ENCODE results near the gene ZSCAN32.
A peak's percentile ranks its signal among the peaks of the same experiment; 100 is the strongest.

ZSCAN32 gene

GRCh38 chr16:3400779-3401688 lies at the start of gene ZSCAN32, which contains the start of gene ZNF174:
TSS of gene ZSCAN32 (minus strand) at chr16:3401004. CDS start at chr16:3397557, 3,447 bp downstream.
TSS of gene ZNF174 (plus strand) at chr16:3401215. CDS start at chr16:3402005, 790 bp downstream.
- Histone ChIP-seq H3K27ac (no peak within 1 kb of the TSS; the same call in 1 of the 2 replicates), H3K9ac (ENCODE audit: insufficient read length) (peak within 1 kb of the TSS; percentile 95), H3K4me3 (peak within 1 kb of the TSS; percentile 96), H3K9me3 (ENCODE audit: low read depth, low read length) (peaks cover 3% of the 10 kb centered on the region), H3K36me3 (ENCODE audit: insufficient read depth, low read length) (peaks cover 62% of the 10 kb centered on the region)
- TF ChIP-seq POLR2AphosphoS5 (IDR thresholded peaks at IDR 0.05; ENCODE audit: borderline replicate concordance, low read depth, low read length) (peak; percentile 90), EZH2 (IDR thresholded peaks at IDR 0.05) (no peak), FOXP2 (optimal IDR thresholded peaks at IDR 0.05; ENCODE audit: control extremely low read depth, extremely low read length, insufficient read depth) (peak; percentile 13)
- peak; percentile 96 for DNase-seq (ENCODE audit: low read depth, low spot score)

DNA sequence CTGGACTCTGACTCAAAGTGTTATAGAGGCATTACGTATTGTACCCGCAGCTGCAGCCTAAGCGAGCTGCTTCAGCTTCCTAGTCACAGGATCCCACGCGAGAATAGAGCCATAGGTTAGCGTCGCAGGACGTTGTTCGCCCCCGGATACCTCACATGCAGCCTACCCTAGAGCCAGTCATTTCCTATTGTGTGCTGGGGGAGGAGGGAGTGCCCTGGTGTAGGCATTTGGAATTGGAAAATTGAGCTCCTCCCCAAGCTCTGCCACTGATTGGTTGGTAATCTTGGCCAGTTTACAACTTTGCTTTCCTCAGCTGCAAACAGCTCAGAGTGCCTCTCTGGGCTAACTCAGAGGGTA lies 43.2 kb upstream of the ZSCAN32 start:
- DNase-seq (ENCODE audit: low read depth, low spot score), result no peak
- H3K9ac ChIP-seq (ENCODE audit: insufficient read length), result peak overlapping the region; percentile 87
- no peaks in the 10 kb centered on the region for H3K9me3 ChIP-seq (ENCODE audit: low read depth, low read length)
- TF ChIP-seq EZH2 (IDR thresholded peaks at IDR 0.05) (no peak), POLR2AphosphoS5 (IDR thresholded peaks at IDR 0.05; ENCODE audit: borderline replicate concordance, low read depth, low read length) (0 out of 2 replicates have a peak, but pooled peaks have one; percentile 38)
- peak overlapping the region; percentile 87 for H3K4me3 ChIP-seq
- peak overlapping the region; percentile 78; the same call in 1 of the 2 replicates for H3K27ac ChIP-seq
- peaks cover 48% of the 10 kb centered on the region; the same call in 1 of the 2 replicates for H3K36me3 ChIP-seq (ENCODE audit: insufficient read depth, low read length)

DNA sequence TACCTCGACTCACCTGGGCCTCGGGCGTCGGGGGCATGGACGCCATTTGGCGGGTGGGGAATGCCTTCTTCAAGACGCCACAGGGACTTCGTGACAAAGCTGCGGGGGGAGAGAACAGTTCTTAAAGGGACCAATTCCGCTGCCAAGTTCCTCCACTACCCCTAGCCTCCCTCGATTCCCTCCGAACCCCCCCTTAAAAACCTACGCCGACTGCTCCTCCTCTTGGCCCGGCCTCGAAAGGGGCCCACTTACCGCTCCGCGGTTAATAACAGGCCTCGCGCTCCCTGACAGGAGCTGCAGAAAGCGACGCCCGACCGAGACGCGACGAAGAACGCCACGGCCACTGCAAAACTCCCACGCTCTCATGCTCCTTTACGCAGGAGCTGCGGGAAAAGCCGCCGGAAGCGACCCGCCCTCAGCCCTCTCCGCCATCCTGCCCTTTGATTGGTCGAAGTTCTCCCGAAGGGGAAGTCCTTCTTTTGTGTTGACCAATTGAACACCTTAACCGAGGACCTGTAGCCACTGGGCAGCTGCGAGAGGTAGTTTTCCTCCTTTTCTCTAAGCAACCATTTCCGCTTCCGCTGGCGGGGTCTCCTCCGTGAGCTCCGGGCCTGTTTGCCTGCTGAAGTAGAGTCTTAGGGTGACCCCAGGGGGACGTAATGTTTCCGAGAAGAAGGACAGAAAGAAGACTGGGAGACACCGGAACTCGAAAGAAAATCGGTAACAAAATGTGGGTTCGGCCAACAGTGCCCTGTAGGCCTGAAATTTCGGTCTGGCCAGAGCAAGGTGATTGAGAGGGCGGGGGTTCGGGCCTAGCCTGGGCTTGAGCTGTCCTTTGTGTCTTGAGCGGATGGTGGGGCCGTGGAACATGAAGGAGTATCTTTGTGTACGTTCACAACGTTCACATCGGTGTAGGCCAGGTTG lies 42.6 kb upstream of the ZSCAN32 start, which contains the start of the genes NAA60 and ZNF597:
Gene NAA60, plus strand, starts transcription at position 573 of the 924 bp plus-strand sequence. CDS start 32,548 bp downstream, outside the sequence.
Gene ZNF597, minus strand, starts transcription at position 397 of the 924 bp plus-strand sequence. Its CDS starts 351 bp downstream, at position 46.
- peak within 1 kb of the TSS; percentile 87 for H3K4me3 ChIP-seq
- H3K36me3 ChIP-seq (ENCODE audit: insufficient read depth, low read length), result peaks cover 46% of the 10 kb centered on the region
- H3K9me3 ChIP-seq (ENCODE audit: low read depth, low read length), result no peaks in the 10 kb centered on the region
- H3K27ac ChIP-seq, result peak within 1 kb of the TSS; percentile 78; the same call in 1 of the 2 replicates
- DNase-seq (ENCODE audit: low read depth, low spot score), result peak; percentile 78
- TF ChIP-seq POLR2AphosphoS5 (IDR thresholded peaks at IDR 0.05; ENCODE audit: borderline replicate concordance, low read depth, low read length) (peak; percentile 75), FOXP2 (optimal IDR thresholded peaks at IDR 0.05; ENCODE audit: control extremely low read depth, extremely low read length, insufficient read depth) (no peak)
- peak within 1 kb of the TSS; percentile 87 for H3K9ac ChIP-seq (ENCODE audit: insufficient read length)

- no peak overlapping the region for H3K9ac ChIP-seq (ENCODE audit: insufficient read length)
- peaks cover 32% of the 10 kb centered on the region for H3K36me3 ChIP-seq (ENCODE audit: insufficient read depth, low read length)
- TF ChIP-seq EZH2 (IDR thresholded peaks at IDR 0.05) (no peak), FOXP2 (optimal IDR thresholded peaks at IDR 0.05; ENCODE audit: control extremely low read depth, extremely low read length, insufficient read depth) (no peak), POLR2AphosphoS5 (IDR thresholded peaks at IDR 0.05; ENCODE audit: borderline replicate concordance, low read depth, low read length) (no peak)
- H3K4me3 ChIP-seq, result no peak overlapping the region
- no peak for DNase-seq (ENCODE audit: low read depth, low spot score)
- no peak overlapping the region for H3K27ac ChIP-seq
- H3K9me3 ChIP-seq (ENCODE audit: low read depth, low read length), result no peaks in the 10 kb centered on the region
These were observed 38.8 kb upstream of the ZSCAN32 start for GRCh38 chr16:3439637-3440036.

GRCh38 chr16:3434373-3434772 lies 33.6 kb upstream of the ZSCAN32 start:
- H3K4me3 ChIP-seq, result peak overlapping the region; percentile 76
- H3K27ac ChIP-seq, result peak overlapping the region; percentile 95
- H3K9ac ChIP-seq (ENCODE audit: insufficient read length), result peak overlapping the region; percentile 59
- no peaks in the 10 kb centered on the region for H3K9me3 ChIP-seq (ENCODE audit: low read depth, low read length)
- no peak for DNase-seq (ENCODE audit: low read depth, low spot score)
- TF ChIP-seq EZH2 (IDR thresholded peaks at IDR 0.05) (no peak), POLR2AphosphoS5 (IDR thresholded peaks at IDR 0.05; ENCODE audit: borderline replicate concordance, low read depth, low read length) (no peak), FOXP2 (optimal IDR thresholded peaks at IDR 0.05; ENCODE audit: control extremely low read depth, extremely low read length, insufficient read depth) (no peak)
- peaks cover 19% of the 10 kb centered on the region for H3K36me3 ChIP-seq (ENCODE audit: insufficient read depth, low read length)

DNA sequence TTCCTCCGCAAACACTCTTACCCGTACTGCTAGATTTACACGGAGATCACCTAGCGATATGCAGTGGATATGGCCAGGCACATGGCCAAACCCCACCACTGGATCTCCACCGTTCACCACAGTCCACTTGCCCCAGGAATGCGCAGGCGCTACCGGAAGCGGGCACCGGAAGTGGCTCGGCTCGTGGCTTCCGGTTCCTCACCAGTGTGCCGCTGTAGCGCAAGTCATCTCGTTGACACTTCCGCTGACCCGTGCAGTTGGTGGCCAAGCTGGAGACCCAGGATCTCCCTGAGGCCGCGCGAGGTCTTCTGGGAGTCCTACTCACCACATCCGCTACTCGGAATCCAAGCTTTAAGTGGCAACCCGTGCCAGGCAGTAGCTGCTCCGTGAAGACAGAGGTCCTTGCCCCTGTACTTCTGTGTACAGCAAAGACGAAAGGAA lies 31.0 kb upstream of the ZSCAN32 start:
- Histone ChIP-seq H3K4me3 (no peak overlapping the region), H3K36me3 (ENCODE audit: insufficient read depth, low read length) (peaks cover 11% of the 10 kb centered on the region; the same call in 1 of the 2 replicates), H3K9ac (ENCODE audit: insufficient read length) (no peak overlapping the region), H3K27ac (no peak overlapping the region), H3K9me3 (ENCODE audit: low read depth, low read length) (no peaks in the 10 kb centered on the region)
- TF ChIP-seq POLR2AphosphoS5 (IDR thresholded peaks at IDR 0.05; ENCODE audit: borderline replicate concordance, low read depth, low read length) (no peak), EZH2 (IDR thresholded peaks at IDR 0.05) (no peak), FOXP2 (optimal IDR thresholded peaks at IDR 0.05; ENCODE audit: control extremely low read depth, extremely low read length, insufficient read depth) (no peak)
- DNase-seq (ENCODE audit: low read depth, low spot score), result no peak

DNA sequence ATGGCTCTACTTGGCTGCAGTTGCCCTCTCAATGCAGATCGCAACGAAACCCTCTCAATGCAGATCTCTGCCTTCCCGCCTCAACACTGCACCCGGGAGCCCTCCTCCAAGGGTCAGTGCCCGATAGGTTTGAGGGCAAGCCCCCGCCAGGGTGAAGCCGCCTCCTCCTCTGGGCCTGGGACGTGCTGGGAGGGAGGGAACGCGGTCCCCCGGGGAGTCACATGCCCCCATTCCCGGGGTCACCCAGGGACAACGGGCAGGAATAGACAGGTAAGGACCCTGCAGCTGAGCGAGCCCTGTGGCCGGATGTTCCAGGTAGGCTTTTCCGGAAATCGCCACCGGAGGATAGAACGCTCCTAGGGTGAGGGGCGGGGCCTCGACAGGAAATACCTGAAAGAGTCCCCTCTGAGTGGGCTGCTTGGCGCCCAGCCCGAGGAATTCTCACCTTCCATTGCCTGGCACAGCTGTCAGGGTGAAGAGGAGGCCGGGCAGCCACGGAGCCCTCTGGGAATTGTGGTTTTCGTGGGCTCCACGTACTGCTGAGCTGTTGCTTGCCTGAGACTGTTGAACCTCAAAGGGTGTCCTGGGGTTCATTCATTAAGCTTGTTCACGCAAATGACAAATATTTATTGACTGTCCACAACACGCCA lies 13.1 kb upstream of the ZSCAN32 start:
- H3K9me3 ChIP-seq (ENCODE audit: low read depth, low read length), result no peaks in the 10 kb centered on the region
- TF ChIP-seq POLR2AphosphoS5 (IDR thresholded peaks at IDR 0.05; ENCODE audit: borderline replicate concordance, low read depth, low read length) (no peak), EZH2 (IDR thresholded peaks at IDR 0.05) (no peak)
- no peak overlapping the region for H3K27ac ChIP-seq
- no peak overlapping the region for H3K4me3 ChIP-seq
- no peak overlapping the region for H3K9ac ChIP-seq (ENCODE audit: insufficient read length)
- peaks cover 1% of the 10 kb centered on the region; the same call in 1 of the 2 replicates for H3K36me3 ChIP-seq (ENCODE audit: insufficient read depth, low read length)
- DNase-seq (ENCODE audit: low read depth, low spot score), result no peak
